ENCODE data around the gene ZNF516.

Gene ZNF516

GRCh38 chr18:76437910-76438309 lies 57.1 kb downstream of the ZNF516 start:
- DNase-seq, result no peak

DNA sequence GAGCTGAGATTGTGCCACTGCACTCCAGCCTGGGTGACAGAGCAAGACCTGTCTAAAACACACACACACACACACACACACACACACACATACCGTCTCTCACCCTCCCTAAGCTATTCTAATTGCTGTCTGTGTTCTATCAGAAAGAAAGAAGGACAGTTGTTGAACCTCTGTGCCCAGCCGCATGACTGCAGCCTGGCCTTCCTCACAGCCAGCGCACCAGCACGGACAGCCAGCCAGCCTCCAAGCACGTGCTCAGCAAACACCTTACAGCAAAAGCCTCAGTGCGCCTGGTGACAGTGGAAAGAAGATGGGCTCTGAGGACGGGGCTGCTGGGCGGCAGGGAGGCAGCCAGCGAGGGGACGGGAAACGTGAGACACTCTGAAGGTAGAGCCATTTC lies 58.0 kb downstream of the ZNF516 start:
- DNase-seq, result no peak

- no peak for DNase-seq
These were observed 58.7 kb downstream of the ZNF516 start for GRCh38 chr18:76436342-76436741.

DNA sequence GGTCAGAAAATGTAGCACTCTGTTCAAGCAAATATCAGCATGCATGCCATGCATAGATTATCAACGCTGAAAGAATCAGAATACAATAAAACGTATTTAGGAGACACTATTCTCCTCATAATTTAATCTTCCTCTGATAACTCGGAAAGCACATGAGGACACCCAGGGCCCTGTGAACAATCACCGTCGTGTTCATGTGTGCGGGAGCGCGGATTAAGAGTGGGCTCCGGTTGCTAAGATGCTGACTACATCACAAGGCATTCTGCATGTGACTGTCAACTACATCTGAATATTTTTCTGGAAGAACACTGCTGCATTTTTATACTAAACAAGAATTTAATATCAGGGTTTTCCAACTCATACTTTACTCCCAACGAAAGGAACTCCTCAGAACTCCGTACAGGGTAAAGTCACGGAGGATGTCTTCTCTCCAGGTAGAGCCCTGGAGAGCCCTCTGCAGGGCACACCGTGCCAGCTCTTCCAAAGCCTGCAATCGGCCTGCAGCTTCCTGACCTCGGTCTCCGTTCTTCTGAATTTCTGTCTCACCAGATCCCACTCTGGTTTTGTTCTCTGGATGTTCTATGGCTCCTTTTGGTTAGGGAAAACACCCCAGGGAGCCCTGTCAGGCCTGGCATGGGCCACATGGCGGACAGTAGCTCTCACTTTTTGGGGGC lies 59.6 kb downstream of the ZNF516 start:
- DNase-seq, result no peak

- no peak for DNase-seq
These were observed 60.6 kb downstream of the ZNF516 start for GRCh38 chr18:76434452-76434851.

DNA sequence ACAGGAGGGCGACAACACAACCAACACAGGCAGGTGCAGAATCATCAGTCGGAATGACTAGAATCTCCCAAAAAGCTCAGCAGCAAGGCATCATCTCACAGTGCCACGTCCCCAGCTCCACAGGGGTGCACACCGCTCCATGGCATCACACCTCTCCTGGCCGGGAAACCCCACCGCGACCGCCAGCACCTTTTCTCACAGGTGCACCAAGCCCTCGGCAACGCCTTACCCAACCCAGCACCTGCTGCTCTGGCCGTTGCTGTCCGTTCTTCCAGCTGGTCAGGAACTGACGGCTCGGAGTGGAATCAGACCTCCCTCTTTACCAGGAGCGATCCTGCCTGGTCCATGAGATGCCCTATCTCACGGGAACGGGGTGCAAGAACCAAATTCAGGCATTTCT lies 61.3 kb downstream of the ZNF516 start:
- DNase-seq, result no peak

GRCh38 chr18:76432970-76433767 lies 61.9 kb downstream of the ZNF516 start:
- no peak for DNase-seq

GRCh38 chr18:76432274-76432755 lies 62.7 kb downstream of the ZNF516 start:
- DNase-seq, result no peak

- DNase-seq, result no peak
These were observed 63.4 kb downstream of the ZNF516 start for GRCh38 chr18:76431437-76432273.

- DNase-seq, result no peak
These were observed 64.4 kb downstream of the ZNF516 start for GRCh38 chr18:76430636-76431035.

DNA sequence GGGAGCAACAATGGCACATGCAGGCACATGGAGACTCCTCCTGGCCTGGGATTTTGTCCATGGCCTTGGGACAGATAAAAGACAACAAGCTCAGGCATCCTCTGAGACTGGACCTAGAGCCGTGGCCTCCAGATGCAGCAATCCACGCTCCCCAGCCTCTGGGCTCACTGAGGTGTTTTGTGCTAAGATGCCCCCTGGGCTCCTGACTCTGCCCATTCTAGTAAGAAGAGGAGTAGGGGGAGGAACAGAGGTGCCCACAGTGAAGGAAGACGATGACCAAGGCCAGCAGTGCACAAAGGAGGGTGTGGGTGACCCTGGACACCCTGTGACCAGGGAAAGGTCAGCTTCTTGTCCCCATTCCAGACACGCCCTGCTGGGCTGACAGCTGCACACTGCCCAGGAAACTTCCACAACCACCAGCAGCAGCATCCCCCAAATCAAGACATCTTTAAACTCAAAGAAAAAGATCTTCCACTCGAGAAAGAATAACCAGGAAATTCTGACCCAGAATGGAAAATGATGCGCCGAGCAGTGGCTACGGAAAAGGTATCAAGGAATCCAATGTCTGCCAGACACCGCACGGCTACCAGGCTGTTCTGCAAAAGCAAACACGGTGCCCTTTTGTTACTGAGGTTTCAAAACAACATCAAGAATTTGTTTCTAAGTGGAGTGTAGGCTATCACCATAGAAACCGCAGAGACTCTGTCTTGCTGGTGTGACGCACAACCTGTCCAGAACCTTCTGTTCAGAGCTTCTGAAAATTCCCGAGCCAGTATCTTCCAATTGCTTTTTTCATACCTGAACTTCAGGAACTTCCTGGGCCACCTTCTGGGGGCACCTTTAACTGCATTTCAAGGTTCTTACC lies 65.5 kb downstream of the ZNF516 start:
- no peak for DNase-seq

GRCh38 chr18:76428396-76429261 lies 66.4 kb downstream of the ZNF516 start:
- DNase-seq, result no peak

- DNase-seq, result peak in 1 of 14 donors; percentile 24
These were observed 68.2 kb downstream of the ZNF516 start for GRCh38 chr18:76426737-76427305.

GRCh38 chr18:76425146-76426131 lies 69.6 kb downstream of the ZNF516 start:
- DNase-seq, result no peak

- no peak for DNase-seq
These were observed 72.2 kb downstream of the ZNF516 start for GRCh38 chr18:76422838-76423237.

GRCh38 chr18:76422121-76422520 lies 72.9 kb downstream of the ZNF516 start:
- no peak for DNase-seq

DNA sequence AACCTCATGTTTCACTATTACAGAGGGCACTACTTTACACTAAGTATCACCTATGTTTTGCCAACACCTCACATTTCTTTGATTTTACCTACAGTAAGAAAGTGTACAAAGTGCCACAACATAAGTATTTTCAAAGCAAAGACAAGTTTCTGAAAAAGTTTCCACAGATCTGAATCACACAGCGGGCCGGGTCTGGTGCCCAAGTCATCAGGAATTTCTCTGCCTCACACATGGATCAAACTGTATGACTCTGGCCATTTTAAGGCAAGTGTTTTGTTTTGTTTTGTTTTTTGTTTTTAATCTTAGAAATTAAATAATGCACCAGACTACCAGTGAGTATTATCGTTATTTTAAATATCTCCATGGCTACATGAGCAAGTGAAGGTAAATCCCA lies 73.4 kb downstream of the ZNF516 start:
- DNase-seq, result no peak

DNA sequence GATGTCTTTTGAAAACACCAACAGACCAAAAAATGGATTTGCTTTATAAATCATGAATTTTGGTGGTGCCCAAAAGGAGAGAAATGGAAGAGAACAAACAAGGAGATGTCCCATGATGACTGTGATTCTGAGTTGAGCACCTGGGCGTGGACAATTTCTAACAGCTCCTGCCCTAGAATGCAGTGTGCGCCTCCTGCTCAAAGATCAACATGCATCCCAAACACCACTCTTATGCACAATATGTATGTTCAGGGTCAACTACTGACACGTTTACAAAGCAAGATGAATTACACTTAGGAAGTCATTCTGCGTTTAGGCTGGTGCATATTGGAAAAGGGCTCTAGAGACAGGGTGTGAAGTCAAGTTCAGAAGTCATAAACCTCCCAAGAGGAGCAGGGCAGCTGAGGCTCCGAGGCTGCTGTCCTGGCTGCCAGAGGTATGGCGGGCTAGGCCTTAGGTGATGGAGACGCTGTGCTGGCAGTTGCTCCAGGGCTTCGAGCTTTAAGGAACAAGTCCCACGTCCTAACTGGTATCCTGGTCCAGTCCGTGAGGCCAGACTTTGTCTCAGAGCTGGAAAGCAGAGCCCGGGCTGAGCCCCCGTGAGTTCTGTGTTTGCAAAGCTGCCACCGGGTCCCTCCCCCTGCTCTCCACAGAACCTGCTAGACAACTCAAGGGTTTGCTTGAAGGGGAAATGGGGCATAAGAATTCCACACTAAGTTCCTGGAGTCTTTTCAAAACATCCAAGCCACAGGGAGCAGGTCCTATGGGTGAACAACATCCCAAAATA lies 74.0 kb downstream of the ZNF516 start:
- no peak for DNase-seq

DNA sequence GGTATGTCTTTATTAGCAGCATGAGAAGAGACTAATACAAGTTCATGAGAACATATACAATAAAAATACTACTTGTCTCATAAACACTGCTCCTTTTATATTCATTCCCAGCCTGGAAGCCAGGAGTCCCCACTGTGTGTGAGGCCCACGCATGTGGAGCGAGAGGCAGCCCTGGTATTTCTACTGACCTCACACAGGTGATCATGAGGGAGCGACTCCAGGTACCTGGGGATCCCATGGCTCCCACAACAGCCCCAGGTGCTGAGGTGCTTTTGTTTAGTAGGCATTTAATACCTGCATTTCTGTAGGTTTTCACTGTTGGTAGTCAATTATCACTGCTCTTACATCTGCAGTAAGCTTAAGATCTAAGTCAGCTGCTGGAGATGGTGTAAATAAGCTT lies 75.2 kb downstream of the ZNF516 start:
- no peak for DNase-seq

Measured in C1 segment of cervical spinal cord (tissue), 14 donors.